Tibial nerve (tissue), 3 donors: Measurements from ENCODE around the gene MAST2.

Experiments
- CTCF ChIP-seq, 5 experiments: fragments of 200-600 bp in 3 of 5; fragments of 450-650 bp in 2 of 5; sonication (generic) in 3 of 5; IDR thresholded peaks; one replicate each; pipeline ENCODE4 v1.5.1; 2016 to 2019; ENCODE audit warnings: antibody characterized with exemption in 5 of 5, mild to moderate bottlenecking in 3 of 5, moderate library complexity in 2 of 5
- POLR2A ChIP-seq, 2 donors: fragments of 450-650 bp; IDR thresholded peaks; one replicate each; pipeline ENCODE4 v1.6.1; 2017; ENCODE audit warnings: antibody characterized with exemption in 2 of 2, mild to moderate bottlenecking in 2 of 2, moderate library complexity in 2 of 2

- TF ChIP-seq CTCF (IDR thresholded peaks at IDR 0.05) (no peak), POLR2A (IDR thresholded peaks at IDR 0.05) (no peak)
Measured at GRCh38 chr1:45886229-45886628, 82.8 kb downstream of the MAST2 start.
